ENCODE measurements around the gene MED23.

DNA sequence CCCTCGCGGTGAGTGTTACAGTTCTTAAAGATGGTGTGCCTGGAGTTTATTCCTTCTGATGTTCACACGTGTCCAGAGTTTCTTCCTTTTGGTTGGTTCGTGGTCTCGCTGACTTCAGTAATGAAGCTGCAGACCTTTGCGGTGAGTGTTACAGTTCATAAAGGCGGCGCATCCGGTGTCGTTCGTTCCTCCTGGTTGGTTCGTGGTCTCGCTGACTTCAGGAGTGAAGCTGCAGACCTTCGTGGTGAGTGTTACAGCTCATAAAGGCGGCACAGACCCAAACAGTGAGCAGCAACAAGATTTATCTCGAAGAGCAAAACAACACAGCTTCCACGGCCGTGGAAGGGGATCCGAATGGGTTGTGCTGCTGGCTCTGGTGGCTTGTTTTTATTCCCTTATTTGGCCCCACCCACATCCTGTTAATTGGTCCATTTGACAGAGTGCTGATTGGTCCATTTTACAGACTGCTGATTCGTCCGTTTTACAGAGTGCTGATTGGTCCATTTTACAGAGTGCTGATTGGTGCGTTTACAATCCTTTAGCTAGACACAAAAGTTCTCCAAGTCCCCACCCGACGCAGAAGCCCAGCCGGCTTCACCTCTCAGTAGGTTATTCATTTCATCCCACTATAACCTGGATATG is 103.2 kb downstream of the MED23 start:
- TF ChIP-seq, protein P1, sequence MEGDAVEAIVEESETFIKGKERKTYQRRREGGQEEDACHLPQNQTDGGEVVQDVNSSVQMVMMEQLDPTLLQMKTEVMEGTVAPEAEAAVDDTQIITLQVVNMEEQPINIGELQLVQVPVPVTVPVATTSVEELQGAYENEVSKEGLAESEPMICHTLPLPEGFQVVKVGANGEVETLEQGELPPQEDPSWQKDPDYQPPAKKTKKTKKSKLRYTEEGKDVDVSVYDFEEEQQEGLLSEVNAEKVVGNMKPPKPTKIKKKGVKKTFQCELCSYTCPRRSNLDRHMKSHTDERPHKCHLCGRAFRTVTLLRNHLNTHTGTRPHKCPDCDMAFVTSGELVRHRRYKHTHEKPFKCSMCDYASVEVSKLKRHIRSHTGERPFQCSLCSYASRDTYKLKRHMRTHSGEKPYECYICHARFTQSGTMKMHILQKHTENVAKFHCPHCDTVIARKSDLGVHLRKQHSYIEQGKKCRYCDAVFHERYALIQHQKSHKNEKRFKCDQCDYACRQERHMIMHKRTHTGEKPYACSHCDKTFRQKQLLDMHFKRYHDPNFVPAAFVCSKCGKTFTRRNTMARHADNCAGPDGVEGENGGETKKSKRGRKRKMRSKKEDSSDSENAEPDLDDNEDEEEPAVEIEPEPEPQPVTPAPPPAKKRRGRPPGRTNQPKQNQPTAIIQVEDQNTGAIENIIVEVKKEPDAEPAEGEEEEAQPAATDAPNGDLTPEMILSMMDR (conservative IDR thresholded peaks at IDR 0.05; ENCODE audit: low read depth, low read length), result no peak
- no peak for TF ChIP-seq EZH2phosphoT487 (IDR thresholded peaks at IDR 0.05; ENCODE audit: borderline replicate concordance, low read length)
- TF ChIP-seq EZH2 (IDR thresholded peaks at IDR 0.05; ENCODE audit: low read length, unreplicated experiment), result no peak

Measured in PC-3 (cell line).